ENCODE results near the gene LZTFL1. TPM values are rescaled to one million over a fixed set of nuclear protein-coding genes. Genes with fewer than 3 reads are reported as not detected.

The LZTFL1 gene
- total RNA-seq: 10 to 100 TPM in 3 of 10 donors, 1 to 10 TPM in 7; 6.0 to 12.2 (median 8.7) TPM
- polyA plus RNA-seq: 1 to 10 TPM; 2.6 to 6.6 TPM
- long read RNA-seq, donor 1, full-length matches to known transcripts: 3 of 4 reads
- long read RNA-seq, donor 1, partial matches to known transcripts: 0 of 4 reads
- long read RNA-seq, donor 1, other reads (novel, unspliced or antisense): 1 of 4 reads
- long read RNA-seq, donor 2, full-length matches to known transcripts: 1 of 2 reads
- long read RNA-seq, donor 2, partial matches to known transcripts: 0 of 2 reads
- long read RNA-seq, donor 2, other reads (novel, unspliced or antisense): 1 of 2 reads
- long read RNA-seq, donor 3, full-length matches to known transcripts: 11 of 14 reads
- long read RNA-seq, donor 3, partial matches to known transcripts: 1 of 14 reads
- long read RNA-seq, donor 3, other reads (novel, unspliced or antisense): 2 of 14 reads

DNA sequence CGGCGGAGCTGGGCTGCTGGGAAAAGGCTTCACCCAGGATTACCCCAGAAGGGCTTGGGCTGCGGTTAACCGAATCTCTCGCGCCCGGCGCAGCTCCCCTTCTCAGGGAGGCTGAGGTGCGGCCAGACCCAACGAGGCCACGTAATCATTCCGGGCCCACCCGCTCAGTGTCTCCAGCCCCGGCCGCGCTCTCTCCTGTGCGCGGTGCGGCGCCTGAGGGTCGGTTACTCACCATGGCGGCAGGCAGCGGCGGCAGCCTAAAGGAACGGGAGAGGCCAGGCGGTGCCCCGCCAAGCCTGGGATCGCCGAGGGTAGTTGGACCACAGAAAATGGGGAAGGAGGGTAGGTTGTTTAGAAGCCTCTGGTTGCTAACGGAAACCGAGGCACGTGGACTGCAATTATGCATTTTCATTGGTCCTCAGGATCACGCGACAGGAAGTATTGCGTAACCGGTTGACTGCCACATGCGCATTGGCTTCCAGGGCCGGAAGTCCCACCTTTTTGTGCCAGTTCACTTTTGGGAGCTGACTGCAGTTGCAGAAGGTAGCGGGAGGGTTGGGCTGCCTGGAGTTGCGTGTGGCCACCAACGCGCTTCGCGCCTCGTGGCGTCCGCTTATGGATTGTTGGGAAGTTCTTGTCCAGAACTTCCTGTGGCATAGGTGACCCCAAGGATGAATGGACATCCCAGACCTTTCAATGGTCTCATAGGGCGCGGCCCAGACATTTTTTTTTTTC is at the start of gene LZTFL1:
LZTFL1 (minus strand) TSS at position 363 of the 735 bp plus-strand sequence; CDS start at position 235, 128 bp downstream.
- H3K36me3 ChIP-seq: peaks cover 0 to 8% (median 0%) of the 10 kb centered on the region in 9 donors
- peak; percentile 83 to 95 for DNase-seq
- WGBS, 2 donors: 2 to 4% methylated on average over 49 of the region's 49 CpGs
- peak within 1 kb of the TSS in 7 of 10 donors; percentile 49 to 67 (median 51) for H3K27ac ChIP-seq
- H3K9me3 ChIP-seq: no peaks in the 10 kb centered on the region
- peak; percentile 97 to 99 (median 98) for ATAC-seq
- intact Hi-C loops (cut with DNase I): loop anchor here in 2 of 10 donors (10.0 kb wide), 1 partner anchor 233 kb away; no protein-coding TSS in a partner anchor
- TF ChIP-seq, protein P1, sequence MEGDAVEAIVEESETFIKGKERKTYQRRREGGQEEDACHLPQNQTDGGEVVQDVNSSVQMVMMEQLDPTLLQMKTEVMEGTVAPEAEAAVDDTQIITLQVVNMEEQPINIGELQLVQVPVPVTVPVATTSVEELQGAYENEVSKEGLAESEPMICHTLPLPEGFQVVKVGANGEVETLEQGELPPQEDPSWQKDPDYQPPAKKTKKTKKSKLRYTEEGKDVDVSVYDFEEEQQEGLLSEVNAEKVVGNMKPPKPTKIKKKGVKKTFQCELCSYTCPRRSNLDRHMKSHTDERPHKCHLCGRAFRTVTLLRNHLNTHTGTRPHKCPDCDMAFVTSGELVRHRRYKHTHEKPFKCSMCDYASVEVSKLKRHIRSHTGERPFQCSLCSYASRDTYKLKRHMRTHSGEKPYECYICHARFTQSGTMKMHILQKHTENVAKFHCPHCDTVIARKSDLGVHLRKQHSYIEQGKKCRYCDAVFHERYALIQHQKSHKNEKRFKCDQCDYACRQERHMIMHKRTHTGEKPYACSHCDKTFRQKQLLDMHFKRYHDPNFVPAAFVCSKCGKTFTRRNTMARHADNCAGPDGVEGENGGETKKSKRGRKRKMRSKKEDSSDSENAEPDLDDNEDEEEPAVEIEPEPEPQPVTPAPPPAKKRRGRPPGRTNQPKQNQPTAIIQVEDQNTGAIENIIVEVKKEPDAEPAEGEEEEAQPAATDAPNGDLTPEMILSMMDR (IDR thresholded peaks at IDR 0.05): no peak
- peak within 1 kb of the TSS; percentile 78 to 98 (median 85) for H3K4me3 ChIP-seq
- H3K4me1 ChIP-seq: peaks cover 0 to 16% (median 12%) of the 10 kb centered on the region in 9 donors
- no peaks in the 10 kb centered on the region for H3K27me3 ChIP-seq

GRCh38 chr3:45890405-45890804 is 48.5 kb upstream of the LZTFL1 start:
- Histone ChIP-seq H3K9me3 (no peaks in the 10 kb centered on the region), H3K36me3 (no peaks in the 10 kb centered on the region), H3K27me3 (no peaks in the 10 kb centered on the region), H3K4me1 (no peaks in the 10 kb centered on the region), H3K27ac (no peak overlapping the region), H3K4me3 (no peak overlapping the region)
- ATAC-seq (no peak), DNase-seq (no peak)
- intact Hi-C loops (cut with DNase I): no loop called here
- WGBS, 2 donors: 44 to 61% methylated on average over 3 of the region's 3 CpGs
- TF ChIP-seq, protein P1 (IDR thresholded peaks at IDR 0.05): no peak

DNA sequence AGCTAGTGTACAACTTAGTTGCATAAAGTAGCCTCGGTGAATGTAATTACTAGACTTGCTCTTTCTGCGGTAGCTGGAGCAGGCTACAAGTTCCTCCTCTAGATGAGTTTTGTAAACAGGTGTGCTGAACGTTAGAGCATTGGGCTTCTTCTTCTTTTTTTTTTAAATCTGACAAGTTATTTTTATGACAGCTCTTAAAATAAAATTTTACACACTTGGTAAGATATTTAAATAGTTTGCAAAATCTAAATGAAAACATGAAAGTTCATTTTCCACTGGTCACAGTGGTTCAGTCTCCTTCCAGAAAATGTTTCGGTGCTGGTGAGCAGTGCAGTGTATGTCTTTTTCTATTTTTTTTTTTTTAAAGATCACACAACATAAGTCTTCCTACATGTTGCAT is 47.4 kb upstream of the LZTFL1 start:
- no peak for DNase-seq

More for the DNA sequence above, 47.4 kb upstream of the LZTFL1 start:
- Histone ChIP-seq H3K4me1 (no peaks in the 10 kb centered on the region), H3K27ac (no peak overlapping the region), H3K9me3 (no peaks in the 10 kb centered on the region), H3K27me3 (peaks cover 0 to 4% (median 0%) of the 10 kb centered on the region in 7 donors), H3K36me3 (no peaks in the 10 kb centered on the region), H3K4me3 (no peak overlapping the region)
- ATAC-seq: no peak
- intact Hi-C loops (cut with DNase I): no loop called here
- TF ChIP-seq, protein P1 (IDR thresholded peaks at IDR 0.05): no peak
- WGBS, 2 donors: 86 to 87% methylated on average over 4 of the region's 4 CpGs

Measured in heart right ventricle (tissue), 16 donors.